ENCODE data around the gene FAM3A.

FAM3A gene

GRCh38 chrX:154477891-154478477, 38.0 kb downstream of the FAM3A start:
- DNase-seq = no peak

- DNase-seq = no peak
These were observed 39.2 kb downstream of the FAM3A start for GRCh38 chrX:154476821-154477220.

GRCh38 chrX:154473683-154474082, 42.3 kb downstream of the FAM3A start:
- no peak for DNase-seq

- no peak for DNase-seq
These were observed 43.1 kb downstream of the FAM3A start for GRCh38 chrX:154472685-154473632.

GRCh38 chrX:154471839-154472684, 44.0 kb downstream of the FAM3A start:
- DNase-seq = no peak

- no peak for DNase-seq
These were observed 45.0 kb downstream of the FAM3A start for GRCh38 chrX:154470914-154471568.

GRCh38 chrX:154470434-154470833, 45.6 kb downstream of the FAM3A start:
- no peak for DNase-seq

- DNase-seq = no peak
These were observed 46.2 kb downstream of the FAM3A start for GRCh38 chrX:154469880-154470279.

- DNase-seq = no peak
These were observed 46.9 kb downstream of the FAM3A start for GRCh38 chrX:154469114-154469513.

GRCh38 chrX:154468217-154468616, 47.8 kb downstream of the FAM3A start:
- no peak for DNase-seq

GRCh38 chrX:154467556-154467955, 48.5 kb downstream of the FAM3A start:
- DNase-seq = no peak

GRCh38 chrX:154466907-154467306, 49.1 kb downstream of the FAM3A start:
- no peak for DNase-seq

GRCh38 chrX:154466036-154466435, 50.0 kb downstream of the FAM3A start:
- no peak for DNase-seq

- DNase-seq = no peak
These were observed 50.4 kb downstream of the FAM3A start for GRCh38 chrX:154465601-154466000.

- no peak for DNase-seq
These were observed 51.1 kb downstream of the FAM3A start for GRCh38 chrX:154464806-154465365.

GRCh38 chrX:154463611-154464220, 52.3 kb downstream of the FAM3A start:
- DNase-seq = no peak

- DNase-seq = no peak
These were observed 53.6 kb downstream of the FAM3A start for GRCh38 chrX:154462396-154462795.

GRCh38 chrX:154460326-154460725, 55.7 kb downstream of the FAM3A start:
- no peak for DNase-seq

- DNase-seq = no peak
These were observed 56.2 kb downstream of the FAM3A start for GRCh38 chrX:154459832-154460231.

GRCh38 chrX:154458954-154459778, 56.9 kb downstream of the FAM3A start:
- peak; percentile 36 for DNase-seq
